NCI-H446 (cell line): ENCODE results near the gene RFLNA.

Experiments used
- DNase-seq, 2 experiments: peaks; one replicate each; lab custom pipeline; 2025; lab: John Stamatoyannopoulos, UW

The RFLNA gene

GRCh38 chr12:124303579-124304313 is 8.9 kb downstream of the RFLNA start:
- DNase-seq, result no peak

- no peak for DNase-seq
These were observed 9.5 kb downstream of the RFLNA start for GRCh38 chr12:124304314-124304790.

GRCh38 chr12:124305136-124305535 is 10.2 kb downstream of the RFLNA start:
- DNase-seq, result no peak

GRCh38 chr12:124305776-124306685 is 11.1 kb downstream of the RFLNA start:
- no peak for DNase-seq

- DNase-seq, result no peak
These were observed 12.0 kb downstream of the RFLNA start for GRCh38 chr12:124306686-124307555.

- no peak for DNase-seq
These were observed 12.6 kb downstream of the RFLNA start for GRCh38 chr12:124307556-124307825.

- DNase-seq, result no peak
These were observed 13.8 kb downstream of the RFLNA start for GRCh38 chr12:124308741-124309140.

- no peak for DNase-seq
These were observed 14.3 kb downstream of the RFLNA start for GRCh38 chr12:124309231-124309630.

GRCh38 chr12:124309744-124310143 is 14.9 kb downstream of the RFLNA start:
- no peak for DNase-seq

GRCh38 chr12:124310178-124310577 is 15.3 kb downstream of the RFLNA start:
- DNase-seq, result no peak

GRCh38 chr12:124310785-124311184 is 15.9 kb downstream of the RFLNA start:
- DNase-seq, result no peak

GRCh38 chr12:124311292-124312109 is 16.6 kb downstream of the RFLNA start:
- DNase-seq, result no peak

GRCh38 chr12:124312601-124313000 is 17.7 kb downstream of the RFLNA start:
- DNase-seq, result no peak

- DNase-seq, result no peak
These were observed 19.3 kb downstream of the RFLNA start for GRCh38 chr12:124314207-124314606.

- no peak for DNase-seq
These were observed 19.9 kb downstream of the RFLNA start for GRCh38 chr12:124314766-124315165.

- DNase-seq, result no peak
These were observed 20.6 kb downstream of the RFLNA start for GRCh38 chr12:124315372-124316044.

- no peak for DNase-seq
These were observed 21.5 kb downstream of the RFLNA start for GRCh38 chr12:124316257-124316900.

GRCh38 chr12:124317400-124317799 is 22.5 kb downstream of the RFLNA start:
- DNase-seq, result no peak

- no peak for DNase-seq
These were observed 23.6 kb downstream of the RFLNA start for GRCh38 chr12:124318278-124319020.
